NCI-H1092 (cell line): Measurements from ENCODE around the gene RAP1GAP2.

Experiments used
- DNase-seq: peaks from one replicate; lab custom pipeline; 2025; lab: John Stamatoyannopoulos, UW

Gene RAP1GAP2

GRCh38 chr17:2947996-2948550, 151.8 kb downstream of the RAP1GAP2 start:
- DNase-seq: no peak

DNA sequence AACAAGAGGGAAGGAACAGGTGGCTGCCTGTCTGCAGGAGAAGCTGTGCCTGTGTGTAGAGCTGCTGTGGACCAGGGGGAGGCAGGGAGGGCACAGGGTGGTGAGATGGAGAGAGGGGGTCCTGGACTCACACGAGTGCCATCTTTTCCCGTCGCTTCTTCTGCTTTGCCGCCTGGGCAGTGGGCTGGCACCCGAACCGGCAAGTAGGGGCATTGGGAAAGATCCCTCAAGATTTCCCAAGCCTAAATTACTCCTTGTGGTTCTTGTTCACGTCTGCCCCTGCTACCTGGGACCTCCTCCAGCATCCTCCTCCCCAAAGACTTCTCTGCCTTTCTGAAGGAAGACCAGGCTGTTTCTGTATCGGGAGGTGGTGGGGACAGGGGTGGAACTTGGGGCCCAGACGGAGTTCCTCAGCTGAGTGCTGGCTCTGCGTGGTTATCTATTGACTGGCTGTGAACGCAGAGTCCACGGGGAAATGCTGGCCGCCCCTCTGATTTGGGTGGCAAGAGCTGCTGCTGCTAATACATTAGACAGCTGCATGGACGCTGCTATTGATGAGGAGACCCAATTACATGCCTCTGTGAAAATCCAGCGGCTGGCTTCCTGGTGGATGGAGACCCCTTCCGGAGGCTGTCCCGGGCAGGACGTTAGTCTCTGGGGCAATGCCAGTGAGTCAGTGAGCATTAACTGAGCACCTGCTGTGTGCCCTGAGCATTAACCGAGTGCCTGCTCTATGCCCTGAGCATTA, 152.7 kb downstream of the RAP1GAP2 start:
- no peak for DNase-seq

GRCh38 chr17:2949469-2950044, 153.3 kb downstream of the RAP1GAP2 start:
- no peak for DNase-seq

GRCh38 chr17:2950846-2951245, 154.6 kb downstream of the RAP1GAP2 start:
- DNase-seq: no peak

- no peak for DNase-seq
These were observed 156.1 kb downstream of the RAP1GAP2 start for GRCh38 chr17:2952174-2952845.

DNA sequence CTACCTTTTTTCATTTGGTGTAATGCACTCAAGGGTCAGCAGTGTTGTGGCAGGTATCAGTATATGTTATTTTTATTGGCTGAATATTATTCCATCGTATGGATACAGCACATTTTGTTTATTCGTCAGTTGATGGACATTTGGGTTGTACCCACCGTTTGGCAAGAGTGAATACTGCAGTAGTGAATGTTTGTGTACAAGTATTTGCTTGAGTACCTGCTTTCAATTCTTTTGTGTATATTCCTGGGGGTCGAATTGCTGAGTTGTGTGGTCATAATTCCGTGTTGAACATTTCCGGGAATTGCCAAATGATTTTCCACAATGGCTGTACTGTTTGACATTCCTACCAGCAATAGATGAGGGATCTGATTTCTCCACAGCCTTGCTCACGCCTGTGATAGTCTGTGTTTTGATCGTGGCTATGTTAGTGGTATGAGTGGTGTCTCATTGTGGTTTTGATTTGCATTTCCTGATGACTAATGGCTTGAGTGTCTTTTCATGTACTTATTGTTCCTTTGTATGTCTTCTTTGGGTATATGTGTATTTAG, 158.7 kb downstream of the RAP1GAP2 start:
- DNase-seq: no peak

DNA sequence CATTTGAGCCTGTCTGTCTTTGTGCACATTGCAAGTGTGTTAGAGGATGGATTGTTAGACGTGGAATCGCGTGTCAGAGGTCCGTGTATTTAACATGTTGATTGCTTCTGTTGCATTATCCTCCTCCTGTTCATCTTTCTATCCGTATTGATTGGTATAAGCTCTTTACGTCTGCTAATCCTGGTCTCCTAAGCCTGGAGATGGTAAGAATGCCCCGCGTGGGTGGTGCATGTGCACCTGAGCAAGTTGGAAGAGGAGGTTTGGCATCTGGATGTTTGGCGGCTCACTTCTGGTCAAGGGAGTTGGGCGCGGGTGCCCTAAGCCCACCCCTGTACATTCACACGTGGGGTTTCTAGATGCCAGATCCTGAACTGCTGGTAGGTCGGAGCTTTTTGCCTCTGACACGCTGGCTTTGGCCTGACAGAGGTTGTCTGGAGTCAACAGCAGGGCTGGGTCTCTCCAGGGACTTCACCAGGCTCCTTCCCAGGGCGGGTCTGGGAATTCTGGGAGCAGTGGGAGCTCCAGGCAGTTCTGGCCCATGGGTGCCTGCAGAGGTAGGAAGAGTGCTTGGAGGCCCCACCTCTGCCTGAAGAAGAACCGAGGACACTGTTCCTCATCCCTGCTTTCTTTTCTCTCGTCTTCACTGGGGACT, 159.8 kb downstream of the RAP1GAP2 start:
- DNase-seq: no peak

DNA sequence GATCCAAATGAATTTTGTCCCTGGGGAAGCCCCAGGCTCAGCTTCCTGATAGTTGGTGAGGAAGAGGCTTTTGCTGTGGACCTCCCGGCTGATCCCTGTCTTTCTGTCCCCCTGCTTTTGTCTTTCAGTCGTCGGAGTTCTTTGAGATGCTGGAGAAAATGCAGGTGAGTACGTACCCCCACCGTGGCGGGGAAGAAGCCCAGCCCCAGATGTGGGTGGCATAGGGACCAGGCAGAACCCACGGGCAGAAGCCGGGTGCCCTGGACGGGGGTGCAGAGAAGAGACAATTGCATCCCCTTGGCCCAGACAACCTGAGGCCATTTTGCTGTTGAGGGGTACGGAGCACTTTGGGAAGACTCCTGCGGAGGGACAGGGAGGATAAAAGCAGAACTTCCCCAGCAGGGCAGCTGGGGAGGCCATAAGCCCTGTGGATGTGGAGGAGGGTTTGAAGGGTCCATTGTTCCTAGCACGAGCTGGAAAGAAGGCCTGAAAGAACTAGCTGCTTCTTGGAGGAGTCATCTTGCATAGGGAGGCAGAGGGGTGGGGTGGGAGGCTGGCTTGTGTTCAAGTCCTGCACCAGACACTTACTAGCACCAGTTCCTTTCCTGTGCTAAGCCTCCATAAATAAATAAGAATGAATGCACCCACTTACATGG, 161.5 kb downstream of the RAP1GAP2 start:
- DNase-seq: no peak

DNA sequence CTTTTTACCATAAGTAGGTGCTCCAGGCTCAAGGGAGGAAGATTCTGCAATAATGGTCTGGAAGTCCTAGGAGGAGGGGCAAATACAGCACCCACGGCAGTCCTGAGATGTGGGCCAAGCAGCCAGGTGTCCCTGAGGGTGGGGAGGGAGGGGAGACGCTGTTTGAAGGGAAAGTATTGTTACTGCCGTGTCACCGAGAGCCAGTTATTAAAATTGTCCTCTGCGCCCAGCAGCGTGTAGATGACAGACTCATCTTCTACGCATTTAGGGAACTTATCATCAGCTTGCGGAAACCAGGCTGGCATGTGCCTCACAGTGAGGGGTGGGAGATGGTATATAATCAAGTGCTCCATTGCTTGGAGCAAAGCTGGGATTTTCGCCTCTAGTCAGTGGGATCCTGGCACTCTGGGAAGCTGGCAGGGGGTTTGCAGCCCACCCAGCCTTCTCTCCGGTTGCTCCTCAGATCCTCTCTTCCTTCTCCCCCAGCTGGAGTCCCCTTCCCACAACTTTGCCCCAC, 162.5 kb downstream of the RAP1GAP2 start:
- no peak for DNase-seq

DNA sequence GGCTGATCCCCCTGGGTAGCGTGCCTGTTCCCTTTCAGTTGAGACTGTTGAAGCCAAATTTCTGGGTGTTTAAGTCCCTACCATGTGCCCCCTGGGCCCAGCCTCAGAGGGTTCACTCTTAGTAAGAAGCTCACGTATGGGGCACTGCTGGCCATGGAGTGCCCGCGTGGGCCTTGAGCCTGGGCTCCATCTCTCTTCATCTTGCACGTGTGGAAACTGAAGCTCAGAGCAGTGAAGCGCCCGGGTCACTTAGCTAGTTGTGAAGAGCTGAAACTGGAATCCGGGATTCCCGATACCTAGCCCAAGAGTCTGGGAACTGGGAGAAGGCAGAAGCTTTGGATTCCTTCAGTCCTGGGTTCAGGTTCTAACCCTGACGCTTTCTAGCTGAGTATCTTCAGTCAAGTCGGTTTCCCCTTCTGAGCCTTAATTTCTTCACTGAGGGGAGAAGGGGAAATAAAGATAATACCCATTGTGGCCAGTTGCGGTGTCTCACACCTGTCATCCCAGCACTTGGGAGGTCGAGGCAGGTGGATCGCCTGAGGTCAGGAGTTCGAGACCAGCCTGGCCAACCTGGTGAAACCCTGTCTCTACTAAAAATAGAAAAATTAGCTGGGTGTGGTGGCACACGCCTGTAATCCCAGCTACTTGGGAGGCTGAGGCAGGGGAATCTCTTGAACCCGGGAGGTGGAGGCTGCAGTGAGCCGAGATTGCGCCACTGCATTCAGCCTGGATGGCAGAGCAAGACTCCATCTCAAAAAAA, 163.3 kb downstream of the RAP1GAP2 start:
- DNase-seq: no peak

DNA sequence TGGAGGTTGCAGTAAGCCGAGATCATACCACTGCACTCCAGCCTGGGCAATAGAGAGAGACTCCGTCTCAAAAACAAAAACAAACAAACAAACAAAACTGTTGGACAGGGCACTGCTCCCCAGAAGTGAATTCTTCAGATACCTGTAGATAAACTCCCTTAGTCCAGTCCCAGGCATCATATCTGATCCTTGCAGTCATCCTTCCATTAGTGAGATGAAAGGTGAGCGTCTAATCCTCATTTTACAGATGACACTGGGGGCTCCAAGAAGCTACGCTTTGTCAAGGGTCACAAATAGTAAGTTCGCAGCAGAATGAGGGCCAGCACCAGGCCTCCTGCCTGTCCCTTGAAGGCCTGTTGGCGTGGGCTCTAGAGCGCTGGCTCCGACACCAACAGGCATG, 165.2 kb downstream of the RAP1GAP2 start:
- no peak for DNase-seq

- DNase-seq: no peak
These were observed 166.0 kb downstream of the RAP1GAP2 start for GRCh38 chr17:2962236-2962635.

- DNase-seq: no peak
These were observed 166.5 kb downstream of the RAP1GAP2 start for GRCh38 chr17:2962729-2963128.

DNA sequence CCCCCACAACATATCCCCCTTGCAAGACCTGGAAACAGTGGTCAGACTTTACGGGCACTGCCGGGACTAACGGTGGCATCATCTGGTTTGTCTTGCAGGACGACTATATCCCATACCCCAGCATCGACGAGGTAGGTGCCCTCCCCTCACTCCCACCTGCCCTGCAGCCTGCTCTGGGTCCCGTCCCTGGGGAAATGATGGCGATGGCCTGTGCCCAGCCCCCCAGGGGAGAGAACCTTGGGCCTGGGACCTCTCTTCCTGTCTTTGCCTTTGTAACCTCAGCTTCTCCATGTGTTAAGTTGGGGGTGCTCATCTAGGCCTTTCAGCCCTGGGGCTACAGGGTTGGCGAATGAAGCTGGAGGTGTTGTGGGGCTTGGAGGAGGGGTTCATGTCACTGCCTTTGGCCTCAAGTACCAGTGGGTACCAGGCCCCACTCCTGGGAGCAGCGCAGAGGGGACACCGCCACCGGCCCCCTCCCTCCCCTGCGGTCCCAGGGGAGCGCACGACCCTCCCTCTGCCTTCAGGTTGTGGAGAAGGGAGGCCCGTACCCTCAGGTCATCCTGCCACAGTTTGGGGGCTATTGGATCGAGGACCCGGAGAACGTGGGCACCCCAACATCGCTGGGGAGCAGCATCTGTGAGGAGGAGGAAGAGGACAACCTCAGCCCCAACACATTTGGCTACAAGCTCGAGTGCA, 167.2 kb downstream of the RAP1GAP2 start:
- no peak for DNase-seq

DNA sequence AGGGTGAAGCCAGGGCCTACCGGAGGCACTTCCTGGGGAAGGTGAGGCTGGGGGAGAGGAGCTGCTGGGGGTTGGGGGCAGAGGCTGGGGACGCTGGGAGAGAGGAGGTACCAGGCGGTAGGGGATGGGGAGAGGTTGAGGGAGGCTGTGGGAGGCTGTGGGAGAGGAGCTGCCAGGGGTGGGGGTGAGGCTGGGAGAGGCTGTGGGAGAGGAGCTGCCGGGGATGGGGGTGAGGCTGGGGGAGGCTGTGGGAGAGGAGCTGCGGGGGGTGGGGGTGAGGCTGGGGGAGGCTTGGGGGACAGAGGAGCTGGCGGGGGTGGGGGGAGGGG, 167.8 kb downstream of the RAP1GAP2 start:
- DNase-seq: no peak

DNA sequence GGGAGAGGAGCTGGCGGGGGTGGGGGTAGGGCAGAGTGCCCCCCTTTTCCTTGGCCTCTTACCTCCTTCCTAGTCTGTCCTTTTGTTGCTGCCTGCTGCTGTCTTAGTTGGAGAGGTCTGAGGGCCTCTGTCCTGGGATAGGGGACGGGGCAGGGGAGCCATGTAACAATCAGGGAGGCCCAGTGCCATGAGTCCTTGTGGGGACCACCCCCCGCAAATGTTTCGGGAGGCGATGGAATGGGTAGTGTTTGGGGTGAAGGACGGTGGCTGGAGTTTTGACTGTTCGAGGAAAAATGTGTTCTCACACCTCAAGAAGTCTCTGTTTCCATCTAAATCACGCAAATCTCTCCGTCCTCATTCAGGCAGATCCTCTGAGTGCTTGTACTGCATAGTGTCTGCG, 168.1 kb downstream of the RAP1GAP2 start:
- no peak for DNase-seq

- DNase-seq: no peak
These were observed 168.6 kb downstream of the RAP1GAP2 start for GRCh38 chr17:2964831-2965230.

DNA sequence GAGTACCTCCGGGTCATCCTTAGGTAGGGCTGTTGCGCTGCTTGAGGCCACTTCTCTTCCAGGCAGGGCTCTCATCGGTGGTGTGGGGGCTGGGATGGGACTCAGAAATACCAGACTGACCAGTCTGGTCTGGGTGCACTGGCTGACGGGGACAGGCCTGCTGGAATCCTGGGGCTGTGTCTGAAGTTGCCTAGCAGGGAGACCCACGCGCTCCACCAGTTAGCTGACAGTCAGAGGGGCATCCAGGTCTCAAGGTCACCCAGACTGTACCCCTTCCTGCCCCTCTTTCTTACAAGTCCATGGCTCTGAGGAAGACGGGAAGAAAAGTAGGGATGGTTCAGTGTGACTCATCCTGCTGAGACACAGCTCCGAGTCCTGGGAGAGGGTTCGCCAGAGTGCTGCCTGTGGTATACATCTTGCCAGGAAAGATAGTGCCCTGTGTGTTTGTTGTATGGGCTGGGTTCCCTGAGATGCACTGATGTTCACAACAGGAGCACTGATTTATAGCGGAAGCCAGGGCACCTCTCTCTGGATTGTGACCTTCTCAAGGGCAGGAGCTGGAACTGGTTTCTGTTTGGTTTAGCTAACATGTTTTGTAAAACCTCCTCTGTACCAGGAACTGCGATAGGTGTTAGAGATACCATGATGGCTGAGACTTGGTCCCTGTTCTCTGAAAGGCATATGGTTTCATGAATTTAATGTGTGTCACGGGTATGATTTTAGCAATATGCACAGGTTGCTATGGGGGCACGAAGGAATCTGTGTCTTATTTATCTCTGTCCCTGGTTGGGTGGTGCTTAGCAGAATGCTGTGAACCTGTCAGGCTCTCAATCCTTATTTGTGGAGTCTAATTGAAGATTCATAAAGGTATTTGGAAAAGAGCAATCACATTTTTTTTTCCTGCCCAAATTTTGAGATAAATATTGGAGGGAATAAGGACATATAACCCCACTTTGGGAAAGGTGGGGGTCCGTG, 169.7 kb downstream of the RAP1GAP2 start:
- no peak for DNase-seq

GRCh38 chr17:2967515-2967914, 171.3 kb downstream of the RAP1GAP2 start:
- DNase-seq: no peak
